Stimulated activated CD8-positive, alpha-beta memory T cell treated with anti-CD3 and anti-CD28 coated beads, Interleukin-7, amount 100 ng/mL, for 48 hours (primary cell): ENCODE results near the gene UFD1.

Source experiments
- DNase-seq, 2 donors: peaks; one replicate each; pipeline ENCODE4 v3.0.0-alpha.2; 2020; ENCODE audit warnings: low read depth in 1 of 2; ENCODE audit errors: extremely low read depth in 1 of 2

UFD1 gene

DNA sequence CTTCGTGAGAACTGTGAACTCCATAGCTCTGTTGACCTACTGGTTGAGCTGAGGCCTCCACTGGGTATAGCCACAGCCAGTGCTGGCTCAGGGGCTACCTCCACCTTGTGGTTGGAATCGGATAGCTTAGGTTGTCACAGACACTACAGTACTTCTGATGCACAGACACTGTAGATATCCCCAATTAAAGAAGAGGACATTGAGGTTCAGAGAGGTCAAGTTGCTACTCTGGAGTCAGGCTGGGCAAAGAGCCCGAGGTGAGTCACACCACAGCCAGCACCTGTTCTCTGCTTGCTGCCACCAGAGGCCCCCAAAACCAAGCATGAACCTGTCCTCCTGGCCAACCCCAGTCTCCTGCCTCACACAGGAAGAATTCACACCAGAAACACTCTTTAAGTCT lies 5.4 kb downstream of the UFD1 start:
- DNase-seq, result no peak

DNA sequence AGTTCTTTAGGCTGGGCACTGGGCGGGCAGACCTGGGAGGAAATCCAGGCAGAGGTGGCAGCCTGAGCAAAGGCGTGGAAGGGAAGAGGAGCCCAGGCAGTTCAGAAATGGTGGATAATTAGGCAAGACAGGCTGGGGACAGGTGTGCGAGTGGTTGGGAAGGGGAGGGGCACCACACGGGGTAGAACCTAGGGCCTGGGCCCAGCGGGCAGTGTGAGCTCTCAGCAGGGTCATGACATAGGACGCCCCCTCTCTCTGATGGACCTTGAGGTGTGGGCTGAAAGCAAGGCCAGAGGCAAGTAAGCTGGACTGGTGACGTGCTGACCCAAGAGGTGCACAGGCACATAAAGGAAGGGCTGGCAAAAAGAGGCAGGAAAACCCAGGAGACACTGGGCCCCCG lies 6.8 kb downstream of the UFD1 start:
- DNase-seq, result no peak

DNA sequence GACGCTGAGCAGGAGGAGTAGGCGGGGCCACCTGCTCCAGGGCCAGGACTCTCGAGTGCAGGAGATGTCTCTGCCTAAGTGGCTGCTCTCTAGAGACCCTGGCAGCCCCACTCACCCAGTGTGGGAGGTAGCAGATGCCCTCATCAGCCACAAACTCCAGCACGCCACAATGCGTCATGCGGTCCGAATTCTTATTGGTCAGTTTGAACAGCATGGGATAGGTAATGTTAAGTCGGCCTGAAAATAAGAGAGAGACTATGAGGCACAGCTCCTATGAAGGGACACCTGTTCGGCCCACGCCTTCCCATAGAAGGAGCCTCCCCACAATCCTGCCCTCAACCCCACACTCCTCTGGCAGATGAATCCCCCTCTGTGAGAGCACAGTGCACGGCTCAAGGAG lies 7.4 kb downstream of the UFD1 start:
- no peak for DNase-seq

DNA sequence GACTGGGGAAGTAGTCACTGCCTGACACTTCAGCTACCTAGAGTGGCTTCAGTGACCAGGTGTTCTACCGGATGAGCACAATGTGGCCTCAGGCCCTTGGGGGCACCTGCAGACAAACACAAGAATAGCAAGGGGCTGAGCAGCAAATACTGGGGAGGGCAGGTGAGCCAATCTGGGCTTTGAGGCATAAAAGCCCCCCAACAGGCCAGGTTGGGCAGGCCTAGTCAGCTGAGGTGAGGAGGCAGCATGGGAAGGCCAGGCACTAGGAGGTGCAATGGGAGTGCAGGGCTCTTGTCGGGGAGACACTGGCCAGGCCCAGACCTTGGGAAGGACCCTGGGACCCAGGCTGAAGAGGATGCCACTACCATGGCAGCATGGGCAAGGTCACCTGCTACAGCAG lies 9.0 kb downstream of the UFD1 start:
- no peak for DNase-seq

DNA sequence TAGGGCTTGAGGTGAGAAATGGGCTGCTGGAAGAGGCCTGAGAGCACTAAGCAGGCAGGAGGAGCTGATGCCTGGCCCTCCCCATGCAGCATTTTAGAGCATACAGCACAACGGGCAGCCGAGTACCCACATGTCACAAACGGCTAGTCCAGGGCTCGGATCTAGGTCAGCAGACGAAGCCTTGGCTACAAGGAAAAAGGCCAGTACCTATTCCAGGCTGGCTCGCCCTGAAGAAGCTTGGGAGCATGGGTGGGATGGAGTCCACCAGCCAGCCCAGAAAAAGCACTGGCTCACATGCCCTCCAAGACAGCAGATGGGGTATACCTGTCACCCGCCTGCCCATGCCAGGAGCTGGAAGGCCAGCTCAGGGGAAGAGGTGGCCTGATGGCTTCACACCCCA lies 9.6 kb downstream of the UFD1 start:
- DNase-seq, result no peak

DNA sequence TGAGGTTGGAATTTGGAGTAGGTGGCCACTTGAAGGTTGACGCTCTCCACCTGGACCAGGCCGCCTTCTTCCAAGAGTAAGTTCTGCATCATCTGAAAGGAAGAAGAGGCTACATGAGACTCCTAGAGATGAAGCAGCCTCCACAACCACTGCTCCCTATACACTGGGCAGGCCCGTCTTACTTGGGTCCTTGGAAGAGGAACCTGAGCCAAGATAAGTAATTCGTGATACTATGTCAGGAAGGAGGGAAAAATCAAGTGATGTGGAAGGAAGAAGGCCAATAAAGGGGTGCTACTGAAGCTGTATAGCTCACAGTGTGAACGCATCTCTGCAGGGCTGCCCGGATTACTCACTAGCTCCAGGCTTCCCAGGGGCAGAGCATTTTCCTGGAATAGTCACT lies 11.1 kb downstream of the UFD1 start:
- no peak for DNase-seq

DNA sequence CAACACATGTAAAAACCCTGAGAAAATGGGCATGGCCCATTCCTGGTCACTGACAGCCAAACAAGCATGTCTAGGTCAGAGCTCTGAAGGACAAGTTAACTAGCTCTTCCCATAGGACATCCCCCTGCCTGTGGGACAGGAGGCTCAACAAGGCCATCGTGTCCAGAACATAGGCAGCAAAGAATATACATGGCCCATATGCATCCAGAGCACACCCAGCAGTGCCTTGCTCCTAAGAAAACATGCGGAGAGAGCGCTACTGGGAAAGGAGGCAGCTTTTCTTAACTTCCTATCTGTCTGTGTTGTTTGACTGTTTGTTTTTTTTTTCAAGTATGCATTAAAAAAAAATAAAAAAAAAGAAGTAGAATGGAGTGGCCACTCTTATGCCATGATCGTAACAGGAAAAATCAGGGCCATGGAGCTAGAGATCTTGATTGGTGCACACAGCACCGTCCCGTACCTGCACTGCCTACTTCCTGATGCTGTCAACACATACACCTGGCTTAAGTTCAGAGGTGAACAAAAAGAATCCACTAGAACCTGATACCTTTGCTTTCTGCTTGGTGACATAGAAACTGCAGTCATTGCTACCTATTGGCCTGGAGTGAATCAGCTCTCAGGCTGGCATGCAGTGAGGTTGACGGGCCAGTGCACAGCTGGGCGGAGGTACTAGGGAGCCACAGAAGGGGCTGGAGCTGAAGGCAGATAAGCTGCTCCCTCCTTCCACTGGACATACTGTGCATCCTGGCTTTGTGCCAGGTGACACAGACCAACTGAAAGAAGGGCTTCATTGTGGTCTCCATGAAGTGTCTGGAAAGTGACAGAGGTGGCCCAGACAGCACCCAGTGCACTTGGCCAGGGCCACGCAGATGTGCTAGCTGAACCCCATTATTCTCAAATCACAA lies 11.9 kb downstream of the UFD1 start:
- no peak for DNase-seq

DNA sequence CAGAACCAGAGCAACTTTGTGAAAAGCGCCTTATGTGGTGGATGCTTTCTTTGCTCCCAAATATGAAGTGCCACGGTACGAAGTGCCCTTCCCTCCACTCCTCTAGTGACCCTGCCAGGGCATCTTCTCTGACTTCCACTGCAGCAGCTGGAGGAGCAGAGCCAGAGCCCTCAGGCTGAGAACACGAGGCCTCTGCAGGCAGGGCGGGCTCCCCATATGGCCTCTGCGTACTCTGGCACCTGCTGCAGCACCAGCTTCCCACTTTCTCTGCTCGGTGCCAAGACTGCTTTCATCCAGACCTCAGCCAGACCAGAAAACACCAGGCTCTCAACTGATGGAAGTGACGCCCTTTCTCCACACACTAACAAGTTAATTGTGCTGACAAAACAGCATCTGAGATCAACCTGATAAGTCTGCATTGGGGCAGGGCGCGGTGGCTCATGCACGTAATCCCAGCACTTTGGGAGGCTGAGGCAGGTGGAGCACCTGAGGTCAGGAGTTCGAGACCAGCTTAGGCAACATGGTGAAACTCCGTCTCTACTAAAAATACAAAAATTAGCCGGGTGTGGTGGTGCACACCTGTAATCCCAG lies 12.8 kb downstream of the UFD1 start:
- DNase-seq, result no peak

DNA sequence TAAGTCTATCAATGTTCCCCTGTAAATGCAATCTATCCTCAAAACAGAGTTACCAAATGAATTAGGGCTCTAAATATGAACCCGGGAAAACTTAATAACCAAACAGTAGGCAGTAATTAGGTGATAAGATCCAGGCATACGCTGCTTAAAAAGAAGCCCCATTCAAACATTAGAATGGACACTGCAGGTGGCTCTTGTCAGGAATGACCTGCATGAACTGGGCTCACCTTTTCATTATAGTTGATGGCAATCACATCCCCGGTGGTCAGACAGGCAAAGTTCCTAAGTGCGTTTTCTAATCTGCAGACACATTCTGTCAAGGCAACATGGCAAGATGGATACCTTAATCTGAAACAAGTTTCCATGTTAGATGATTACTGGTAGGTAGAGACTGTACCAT lies 14.0 kb downstream of the UFD1 start:
- no peak for DNase-seq

DNA sequence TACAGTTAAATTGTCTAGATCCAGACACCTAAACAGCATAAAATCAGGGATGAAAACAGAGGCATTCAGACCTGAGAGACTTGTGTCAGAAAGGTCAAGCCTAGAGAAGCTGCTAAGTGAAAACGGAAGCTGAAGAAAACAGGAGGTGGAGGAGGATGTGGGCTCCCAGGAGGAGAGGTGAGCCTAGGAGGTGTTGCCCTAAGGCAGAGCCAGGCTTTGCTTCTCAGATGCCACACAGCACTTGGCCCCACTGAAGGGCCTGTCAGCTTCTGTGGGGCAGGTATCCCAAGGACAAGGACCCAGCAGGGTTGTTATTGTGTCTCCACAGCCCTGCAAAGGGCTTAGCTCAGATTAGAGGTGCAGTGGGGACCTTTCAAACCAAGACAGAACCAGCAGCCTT lies 14.4 kb downstream of the UFD1 start:
- no peak for DNase-seq

DNA sequence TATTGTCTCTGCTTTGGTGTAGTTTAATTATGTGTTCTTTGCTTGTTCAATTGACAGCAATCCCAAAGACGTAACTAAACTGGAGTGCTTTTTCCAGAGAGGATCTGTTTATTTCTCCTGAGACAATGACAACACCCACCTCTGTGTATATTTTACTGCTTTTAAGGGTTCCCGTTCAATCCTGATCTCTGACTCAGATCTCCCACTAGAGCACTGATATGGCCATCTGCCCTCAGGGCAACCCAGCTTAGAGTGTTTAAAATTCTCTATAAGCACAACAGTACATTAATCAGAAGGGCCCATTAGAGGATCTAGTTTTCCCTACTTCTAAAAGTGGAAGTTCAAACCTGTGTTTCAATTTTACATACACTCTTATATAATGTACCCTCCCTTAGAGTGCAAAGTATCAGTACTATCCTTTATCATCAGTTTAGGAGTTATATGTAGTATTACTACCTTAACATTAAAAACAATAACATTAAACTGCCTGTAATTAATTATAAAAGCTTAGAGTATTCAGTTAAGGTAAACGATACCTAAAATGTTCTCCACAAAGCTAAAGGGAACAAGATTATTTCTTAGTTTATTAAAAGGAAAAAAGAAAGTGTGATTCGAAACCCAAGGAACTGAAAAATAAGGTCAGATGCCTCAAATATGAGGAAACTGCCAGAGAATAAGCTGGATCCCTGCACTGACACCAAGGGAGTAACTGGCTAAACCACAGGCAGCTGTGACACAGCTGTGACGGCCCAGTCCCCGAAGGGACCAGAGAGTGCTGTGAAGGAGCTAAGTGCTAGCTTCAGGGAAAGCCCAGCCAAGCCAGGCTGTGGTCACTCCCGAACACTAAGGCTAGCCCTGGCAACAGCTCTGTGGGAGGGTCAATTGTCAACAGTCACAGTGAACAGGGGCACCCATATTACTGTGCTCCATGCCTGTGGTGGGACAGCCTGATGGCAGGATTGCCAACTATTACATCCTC lies 15.2 kb downstream of the UFD1 start:
- no peak for DNase-seq

DNA sequence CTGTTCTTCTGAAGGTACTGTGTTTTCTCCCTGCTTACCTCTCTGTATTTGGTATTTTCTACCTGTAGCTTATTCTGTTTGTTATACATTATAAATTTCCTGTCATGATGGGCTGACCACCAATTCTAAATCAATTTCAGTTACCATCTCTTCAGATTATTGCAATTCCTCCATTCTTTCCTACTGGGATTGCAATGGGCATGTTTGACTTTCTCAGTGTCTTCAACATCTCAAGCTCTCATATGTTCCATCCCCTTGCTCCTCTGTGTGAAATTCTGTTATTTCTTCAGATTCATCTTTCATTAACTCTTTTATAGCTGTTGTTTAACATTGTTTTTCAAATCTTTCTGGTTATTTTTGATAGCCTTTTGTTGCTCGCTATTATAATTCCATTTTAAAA lies 16.0 kb downstream of the UFD1 start:
- no peak for DNase-seq

DNA sequence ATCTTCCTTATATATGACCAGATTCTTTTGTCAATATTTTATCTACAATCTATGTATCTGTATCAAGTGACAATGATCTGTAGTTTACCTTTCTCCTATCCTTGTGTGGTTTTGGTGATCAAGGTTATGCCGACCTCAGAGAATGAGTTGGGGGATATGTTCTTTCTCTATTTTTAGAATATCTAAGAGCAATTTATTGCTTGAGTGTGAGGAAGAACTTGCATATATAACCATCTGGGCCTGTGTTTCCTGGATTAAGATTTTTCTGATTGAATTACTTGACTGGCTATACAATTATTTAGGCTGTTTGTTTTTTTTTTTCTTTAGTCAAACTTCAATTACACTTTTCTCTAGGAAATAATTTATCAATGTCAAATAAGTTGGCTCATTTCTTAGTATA lies 17.5 kb downstream of the UFD1 start:
- no peak for DNase-seq

DNA sequence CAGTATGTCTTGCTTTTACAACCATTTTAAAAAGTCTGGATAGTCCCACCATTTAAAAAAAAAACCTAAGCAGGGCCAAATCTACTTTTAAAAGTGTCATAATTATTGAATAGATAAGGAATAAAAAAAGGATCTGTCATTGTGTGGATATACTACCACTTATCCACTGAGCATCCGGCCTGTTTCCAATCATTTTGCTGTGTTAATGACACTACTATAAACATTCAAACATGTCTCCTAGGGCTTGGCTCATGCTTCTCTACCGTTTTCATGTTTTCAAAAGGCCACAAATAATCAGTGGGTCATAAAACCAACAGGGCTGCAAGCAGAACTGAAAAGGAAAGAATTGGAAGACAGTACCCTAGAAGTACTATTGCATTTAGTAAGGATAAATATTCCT lies 19.0 kb downstream of the UFD1 start:
- no peak for DNase-seq

DNA sequence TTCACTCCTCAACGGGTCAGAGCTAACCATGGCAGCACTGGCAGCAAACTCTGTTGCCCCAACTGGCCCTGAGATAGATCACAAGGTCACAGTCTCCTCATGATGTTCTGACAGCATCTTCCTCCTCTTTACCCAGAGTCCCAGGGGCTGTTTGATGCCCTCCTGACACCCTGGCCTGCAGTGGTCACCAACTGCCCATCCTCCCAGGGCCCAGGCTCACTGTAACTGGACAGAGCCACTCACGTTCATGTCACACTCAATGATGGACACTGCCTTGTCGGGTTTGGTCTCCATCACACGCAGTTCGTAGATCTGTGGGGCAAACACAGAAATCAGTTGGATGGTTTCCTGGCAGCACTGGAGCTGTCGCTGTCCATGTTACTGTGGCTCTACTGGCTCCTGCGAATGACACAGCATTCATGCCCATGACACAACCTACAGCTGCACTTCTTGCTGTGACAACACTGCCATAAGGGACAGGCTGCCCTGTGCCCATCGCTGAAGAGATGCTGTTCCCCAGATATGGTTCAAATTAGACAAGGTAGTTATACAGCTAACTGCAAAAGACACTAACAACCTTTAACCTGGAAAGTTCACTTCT lies 21.1 kb downstream of the UFD1 start:
- no peak for DNase-seq

DNA sequence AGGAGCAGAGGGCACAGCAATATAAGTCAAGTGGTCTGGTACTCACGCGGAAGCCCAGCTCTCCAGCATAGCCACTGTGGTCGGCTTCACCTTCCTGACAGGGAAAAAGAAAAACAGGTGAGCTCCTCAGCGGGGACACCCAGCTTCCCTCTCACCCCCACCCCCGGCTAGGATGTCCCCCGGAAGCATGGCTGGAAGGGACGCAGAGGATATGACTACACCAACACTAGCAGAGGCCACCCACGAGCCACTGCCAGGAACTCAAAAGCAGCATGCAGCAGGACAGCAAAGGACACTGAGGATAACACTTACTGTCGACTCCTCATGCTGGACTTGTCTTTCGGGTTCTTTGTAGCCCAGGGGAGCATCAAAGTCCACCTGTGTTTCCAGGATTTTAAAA lies 22.5 kb downstream of the UFD1 start:
- no peak for DNase-seq

DNA sequence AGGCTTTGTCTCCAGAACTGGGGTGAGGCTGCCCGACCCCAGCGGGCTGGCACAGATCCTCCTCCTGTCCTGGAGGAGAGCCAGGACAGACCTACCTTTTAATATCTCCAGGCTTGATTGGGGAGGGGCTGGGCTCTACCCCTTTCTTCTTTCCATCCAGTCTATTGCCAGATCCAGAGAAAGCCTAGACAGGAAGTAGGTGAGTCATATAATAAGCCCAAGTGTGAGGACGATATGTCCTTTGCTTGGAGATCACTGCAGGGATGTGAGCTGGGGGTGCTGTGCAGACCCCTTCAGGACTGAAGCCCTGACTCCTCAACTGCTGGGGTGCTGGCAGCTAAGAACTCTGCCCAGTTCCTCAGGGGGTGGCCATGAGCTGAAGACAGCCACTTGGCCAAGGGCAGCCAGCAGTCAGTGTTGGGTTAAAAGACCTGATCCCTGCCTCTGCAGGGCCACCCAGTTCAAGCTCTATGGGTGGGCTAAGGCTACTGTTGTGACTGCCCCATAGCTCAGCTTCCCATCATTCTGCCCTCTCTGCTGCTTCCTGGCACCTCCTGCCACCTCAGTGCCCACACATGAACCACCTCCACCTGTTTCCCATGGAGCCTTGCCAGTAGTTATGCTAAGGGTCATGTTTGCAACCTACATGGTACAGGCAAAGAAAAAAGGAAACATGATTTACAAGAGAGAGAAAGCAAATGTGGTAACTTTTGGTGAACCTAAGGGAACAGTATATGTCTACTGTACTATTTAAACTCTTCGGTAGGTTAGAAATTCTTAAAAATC lies 23.2 kb downstream of the UFD1 start:
- DNase-seq, result no peak

DNA sequence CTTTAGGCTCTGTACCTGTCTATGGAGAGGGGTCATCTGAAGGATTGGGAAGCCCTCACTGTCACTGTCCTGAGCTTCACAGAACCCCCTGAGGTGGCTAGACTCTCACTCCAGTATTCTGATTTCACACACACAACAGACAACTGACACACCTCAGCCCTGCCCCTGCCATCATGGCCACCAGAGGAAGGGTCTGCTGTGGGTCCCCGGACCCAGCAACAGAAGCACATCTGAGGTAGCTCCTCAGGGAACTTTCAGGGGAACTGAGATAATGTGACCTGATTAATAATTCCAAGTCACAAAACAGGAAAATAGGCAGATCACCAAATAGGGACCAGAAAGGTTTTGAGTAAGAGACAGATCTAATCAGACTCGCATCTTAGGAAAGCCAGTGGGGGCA lies 24.0 kb downstream of the UFD1 start:
- DNase-seq, result no peak

DNA sequence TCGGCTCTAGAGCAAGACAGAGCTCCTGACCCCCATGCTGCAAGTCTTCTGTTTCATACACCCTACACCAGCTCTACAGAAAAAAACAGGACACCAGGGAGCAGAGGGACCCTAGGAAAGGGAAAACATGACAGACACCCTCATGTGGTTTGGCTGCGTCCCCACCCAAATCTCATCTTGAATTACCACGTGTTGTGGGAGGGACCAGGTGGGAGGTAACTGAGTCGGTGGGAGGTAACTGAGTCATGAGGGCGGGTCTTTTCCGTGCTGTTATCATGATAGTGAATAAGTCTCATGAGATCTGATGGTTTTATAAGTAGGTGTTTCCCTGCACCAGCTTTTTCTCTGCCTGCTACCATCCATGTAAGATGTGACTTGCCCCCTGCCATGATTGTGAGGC lies 24.8 kb downstream of the UFD1 start:
- DNase-seq, result no peak

DNA sequence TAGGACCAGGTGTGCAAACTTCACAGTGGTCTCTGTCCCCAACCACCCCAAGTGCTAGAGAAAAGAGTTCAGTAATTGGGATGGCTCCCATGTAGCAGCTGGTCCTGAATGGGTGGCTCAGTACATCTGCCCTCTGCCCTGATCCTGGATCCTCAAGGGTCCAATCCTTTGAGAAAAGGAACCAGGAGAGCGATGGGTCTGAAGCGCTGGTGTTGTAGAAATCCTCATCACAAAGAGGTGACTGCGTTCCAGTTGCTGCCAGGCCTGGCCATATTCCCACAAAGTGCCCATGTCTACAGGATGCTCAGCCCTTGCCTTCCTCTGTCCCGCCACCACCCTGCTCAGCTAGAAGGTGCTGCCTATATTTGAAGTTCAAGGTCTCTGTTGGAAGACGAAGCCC lies 25.3 kb downstream of the UFD1 start:
- DNase-seq, result no peak
